ENCODE measurements around the gene MAPK12.

The MAPK12 gene

GRCh38 chr22:50298937-50299784 is 37.7 kb upstream of the MAPK12 start:
- DNase-seq, result no peak

- no peak for DNase-seq
These were observed 36.8 kb upstream of the MAPK12 start for GRCh38 chr22:50298266-50298637.

- no peak for DNase-seq
These were observed 36.2 kb upstream of the MAPK12 start for GRCh38 chr22:50297510-50298265.

- no peak for DNase-seq
These were observed 35.4 kb upstream of the MAPK12 start for GRCh38 chr22:50296658-50297490.

GRCh38 chr22:50294319-50294656 is 32.8 kb upstream of the MAPK12 start:
- no peak for DNase-seq

- DNase-seq, result no peak
These were observed 32.2 kb upstream of the MAPK12 start for GRCh38 chr22:50293441-50294318.

- no peak for DNase-seq
These were observed 31.4 kb upstream of the MAPK12 start for GRCh38 chr22:50292643-50293440.

GRCh38 chr22:50289942-50290630 is 28.6 kb upstream of the MAPK12 start:
- DNase-seq, result no peak

GRCh38 chr22:50289151-50289941 is 27.9 kb upstream of the MAPK12 start:
- DNase-seq, result no peak

GRCh38 chr22:50287731-50288130 is 26.2 kb upstream of the MAPK12 start:
- no peak for DNase-seq

- DNase-seq, result no peak
These were observed 25.3 kb upstream of the MAPK12 start for GRCh38 chr22:50286701-50287318.

- no peak for DNase-seq
These were observed 24.8 kb upstream of the MAPK12 start for GRCh38 chr22:50286275-50286674.

- no peak for DNase-seq
These were observed 24.2 kb upstream of the MAPK12 start for GRCh38 chr22:50285568-50286229.

- DNase-seq, result no peak
These were observed 23.0 kb upstream of the MAPK12 start for GRCh38 chr22:50284479-50284878.

GRCh38 chr22:50283821-50284220 is 22.3 kb upstream of the MAPK12 start:
- no peak for DNase-seq

- no peak for DNase-seq
These were observed 21.1 kb upstream of the MAPK12 start for GRCh38 chr22:50282361-50283155.

- no peak for DNase-seq
These were observed 20.5 kb upstream of the MAPK12 start for GRCh38 chr22:50281957-50282356.

GRCh38 chr22:50281384-50281760 is 19.9 kb upstream of the MAPK12 start:
- no peak for DNase-seq
